ENCODE measurements around the gene GTF2F2. TPM values are rescaled to one million over a fixed set of nuclear protein-coding genes. Genes with fewer than 3 reads are reported as not detected.
A peak's percentile ranks its signal among the peaks of the same experiment; 100 is the strongest.

GTF2F2 gene
- total RNA-seq, 1 experiment from 2014 or later: 40.1 TPM

- H3K27me3 ChIP-seq (ENCODE audit: insufficient read depth, low read length): no peaks in the 10 kb centered on the region
- no peaks in the 10 kb centered on the region for H3K9me2 ChIP-seq (ENCODE audit: insufficient read depth)
- H3K79me2 ChIP-seq (ENCODE audit: insufficient read depth, low read length): peaks cover 8% of the 10 kb centered on the region; the same call in 1 of the 2 replicates
- H3K9ac ChIP-seq (ENCODE audit: low read length): peak overlapping the region; percentile 38
- ChIA-PET RAD21 (ENCODE audit: low non-redundant PET in 1 of 2, low total read pairs in 2 of 2, uncharacterized antibody in 2 of 2, unreplicated experiment in 2 of 2) (no interaction called here), POLR2A (interaction anchor here (0.6 to 3.1 kb wide), 3 partner anchors 10 to 896 kb away, joined by 4 to 29 read pairs (median 5); partner anchors contain the start of gene TPT1), CTCF (interaction anchor here (1.0 to 1.8 kb wide), 2 partner anchors 282 to 285 kb away, joined by 4 read pairs; no protein-coding TSS in a partner anchor)
- H3K36me3 ChIP-seq (ENCODE audit: control insufficient read depth in 1 of 2, insufficient read depth in 2 of 2, low read length in 2 of 2): peaks cover 4 to 12% of the 10 kb centered on the region in 2 experiments; a peak in 2 of 4 replicates
- DNase-seq (ENCODE audit: low read depth, low spot score): no peak
- ATAC-seq: no peak
- intact Hi-C loops (cut with micrococcal nuclease): no loop called here
- H3K4me3 ChIP-seq (replicated peaks in 1 of 2; ENCODE audit: low read depth in 1 of 2, low read length in 2 of 2): no peak overlapping the region
- H3K27ac ChIP-seq (ENCODE audit: low read depth, low read length): peak overlapping the region; percentile 78
- TF ChIP-seq SP1 (IDR thresholded peaks at IDR 0.05; ENCODE audit: low read depth): no peak
- TF ChIP-seq EZH2phosphoT487 (IDR thresholded peaks at IDR 0.05; ENCODE audit: borderline replicate concordance): no peak
- no peak for TF ChIP-seq TCF7L2 (IDR thresholded peaks at IDR 0.05; ENCODE audit: borderline replicate concordance, extremely low read depth, insufficient read depth, insufficient read length)
- TF ChIP-seq MAX (IDR thresholded peaks at IDR 0.05): no peak
- TF ChIP-seq ELF1 (IDR thresholded peaks at IDR 0.05; ENCODE audit: borderline replicate concordance, low read depth): no peak
- TF ChIP-seq ZBTB33 (IDR thresholded peaks at IDR 0.05; ENCODE audit: extremely low read depth, insufficient replicate concordance, low read length): no peak
- TF ChIP-seq EZH2 (IDR thresholded peaks at IDR 0.05): no peak
- no peak for TF ChIP-seq RAD21 (IDR thresholded peaks at IDR 0.05; ENCODE audit: low read depth)
- no peak for TF ChIP-seq ATF3 (IDR thresholded peaks at IDR 0.05)
- no peak for TF ChIP-seq ZNF274 (IDR thresholded peaks at IDR 0.05; ENCODE audit: low read depth, low read length)
- TF ChIP-seq ZFX (IDR thresholded peaks at IDR 0.05): no peak
- no peak for TF ChIP-seq FOSL1 (IDR thresholded peaks at IDR 0.05; ENCODE audit: low read depth)
- TF ChIP-seq POLR2AphosphoS5 (IDR thresholded peaks at IDR 0.05; ENCODE audit: low read depth, low read length): no peak
- no peak for TF ChIP-seq JUND (IDR thresholded peaks at IDR 0.05)
- TF ChIP-seq SRF (IDR thresholded peaks at IDR 0.05; ENCODE audit: low read depth): no peak
- H2AFZ ChIP-seq (ENCODE audit: low read depth, low read length, poor library complexity, severe bottlenecking): no peak overlapping the region
- peak overlapping the region; percentile 44 for H3K4me2 ChIP-seq (ENCODE audit: low read length)
- BruUV-seq (replicated peaks): no TSS peak
- peaks cover 17% of the 10 kb centered on the region; the same call in 1 of the 2 replicates for H4K20me1 ChIP-seq (ENCODE audit: insufficient read depth)
- H3K9me3 ChIP-seq (ENCODE audit: control insufficient read depth in 1 of 2, insufficient read depth in 1 of 2, low read depth in 1 of 2, low read length in 2 of 2): no peaks in the 10 kb centered on the region
- H3K4me1 ChIP-seq (ENCODE audit: control insufficient read depth in 1 of 2, insufficient read depth in 2 of 2, low read length in 2 of 2): peaks cover 49 to 76% of the 10 kb centered on the region in 2 experiments
Observed at GRCh38 chr13:45331692-45332035, 211.4 kb downstream of the GTF2F2 start.

All from HCT116 (cell line).